DND-41 (cell line): Measurements from ENCODE around the gene HSPB9.

Experiments used
- CTCF ChIP-seq: IDR thresholded peaks from 2 replicates; pipeline ENCODE4 v1.5.1; 2012; ENCODE audit warnings: borderline replicate concordance, low read length, moderate library complexity, mild to moderate bottlenecking; ENCODE audit not compliant: poor library complexity, severe bottlenecking; ENCODE audit errors: extremely low read depth
- EZH2 ChIP-seq: IDR thresholded peaks from 3 replicates; pipeline ENCODE4 v1.6.1; 2012; ENCODE audit warnings: borderline replicate concordance, low read depth, mild to moderate bottlenecking, moderate library complexity, low read length, inconsistent platforms; ENCODE audit not compliant: severe bottlenecking

- TF ChIP-seq CTCF, result no peak
- no peak for TF ChIP-seq EZH2
Observed at GRCh38 chr17:42138749-42139492, 16.3 kb downstream of the HSPB9 start.
